Measurements from ENCODE around the gene CAMSAP3. TPM values are rescaled to one million over a fixed set of nuclear protein-coding genes. Genes with fewer than 3 reads are reported as not detected.

Gene CAMSAP3
- total RNA-seq, 1 donor from 2014 or later: 115 TPM

DNA sequence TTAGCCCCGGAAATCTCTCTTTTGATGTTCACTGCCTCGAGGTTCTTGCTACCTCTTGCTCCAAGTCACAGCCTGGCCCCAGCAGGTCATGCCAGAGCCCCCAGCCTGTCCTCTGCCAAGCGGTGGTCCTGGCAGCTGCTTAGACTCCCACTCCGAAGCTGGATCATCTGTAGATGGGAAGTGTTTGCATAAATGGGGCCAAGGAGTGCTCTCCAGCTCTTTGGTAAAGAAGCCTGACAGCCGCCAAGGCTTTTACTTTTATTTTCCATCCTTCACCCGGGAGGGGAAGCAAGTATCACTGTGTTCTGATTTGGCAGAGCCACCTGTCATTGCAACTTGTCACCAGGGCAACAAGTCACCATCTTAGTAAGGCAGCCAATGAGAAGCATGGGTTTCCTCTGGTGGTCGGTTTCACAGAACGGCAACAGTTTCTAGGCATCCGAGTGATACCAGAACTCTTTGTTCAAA, 62.6 kb downstream of the CAMSAP3 start:
- peak overlapping the region; percentile 23 for H3K27ac Mint-ChIP-seq

DNA sequence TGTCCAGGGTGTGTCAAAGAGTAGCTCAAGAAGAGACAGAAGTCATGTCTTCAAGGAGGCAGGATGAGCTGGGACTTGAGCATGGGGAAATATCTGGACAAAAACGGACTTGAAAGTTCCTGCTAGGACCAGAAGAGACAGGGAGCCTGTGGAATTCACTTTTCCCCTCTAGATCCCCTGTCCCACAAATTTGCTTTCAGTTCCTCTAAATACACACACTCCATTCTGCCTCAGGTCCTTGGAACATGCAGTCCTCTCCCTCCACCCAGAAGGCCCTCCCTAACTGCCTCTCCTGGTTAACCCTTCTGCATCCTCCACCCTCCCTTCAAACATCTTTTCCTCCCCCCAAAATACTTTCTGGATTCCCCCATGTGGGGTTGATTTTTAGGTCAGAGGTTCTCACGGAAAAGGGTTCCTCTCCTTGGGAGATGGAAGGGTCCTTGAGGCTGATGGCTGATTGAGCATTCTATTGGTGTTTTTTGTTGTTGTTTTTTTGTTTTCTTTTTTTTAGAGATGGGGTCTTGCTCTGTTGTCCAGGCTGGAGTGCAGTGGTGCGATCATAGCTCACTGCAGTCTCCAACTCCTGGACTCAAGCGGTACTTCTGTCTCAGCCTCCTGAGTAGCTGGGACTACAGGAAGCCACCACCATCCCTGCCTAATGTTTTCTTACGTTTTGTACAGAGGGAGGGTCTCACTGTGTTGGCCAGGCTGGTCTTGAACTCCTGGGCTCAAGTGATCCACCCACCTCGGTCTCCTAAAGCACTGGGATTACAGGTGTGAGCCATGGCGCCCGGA, 66.3 kb downstream of the CAMSAP3 start:
- TF ChIP-seq, protein P1, sequence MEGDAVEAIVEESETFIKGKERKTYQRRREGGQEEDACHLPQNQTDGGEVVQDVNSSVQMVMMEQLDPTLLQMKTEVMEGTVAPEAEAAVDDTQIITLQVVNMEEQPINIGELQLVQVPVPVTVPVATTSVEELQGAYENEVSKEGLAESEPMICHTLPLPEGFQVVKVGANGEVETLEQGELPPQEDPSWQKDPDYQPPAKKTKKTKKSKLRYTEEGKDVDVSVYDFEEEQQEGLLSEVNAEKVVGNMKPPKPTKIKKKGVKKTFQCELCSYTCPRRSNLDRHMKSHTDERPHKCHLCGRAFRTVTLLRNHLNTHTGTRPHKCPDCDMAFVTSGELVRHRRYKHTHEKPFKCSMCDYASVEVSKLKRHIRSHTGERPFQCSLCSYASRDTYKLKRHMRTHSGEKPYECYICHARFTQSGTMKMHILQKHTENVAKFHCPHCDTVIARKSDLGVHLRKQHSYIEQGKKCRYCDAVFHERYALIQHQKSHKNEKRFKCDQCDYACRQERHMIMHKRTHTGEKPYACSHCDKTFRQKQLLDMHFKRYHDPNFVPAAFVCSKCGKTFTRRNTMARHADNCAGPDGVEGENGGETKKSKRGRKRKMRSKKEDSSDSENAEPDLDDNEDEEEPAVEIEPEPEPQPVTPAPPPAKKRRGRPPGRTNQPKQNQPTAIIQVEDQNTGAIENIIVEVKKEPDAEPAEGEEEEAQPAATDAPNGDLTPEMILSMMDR (IDR thresholded peaks at IDR 0.05; ENCODE audit: unreplicated experiment): no peak
- H3K4me3 Mint-ChIP-seq (ENCODE audit: low read depth): no peak overlapping the region
- DNase-seq (ENCODE audit: low spot score, unreplicated experiment): no peak
- H3K4me1 Mint-ChIP-seq (ENCODE audit: low read depth): no peaks in the 10 kb centered on the region
- H3K9me3 Mint-ChIP-seq (ENCODE audit: low read depth): no peaks in the 10 kb centered on the region
- H3K36me3 Mint-ChIP-seq (ENCODE audit: insufficient read depth): no peaks in the 10 kb centered on the region
- no peak overlapping the region for H3K27ac Mint-ChIP-seq
- peaks cover 36% of the 10 kb centered on the region for H3K27me3 Mint-ChIP-seq

More for the DNA sequence above, 62.6 kb downstream of the CAMSAP3 start:
- no peak for DNase-seq (ENCODE audit: low spot score, unreplicated experiment)
- no peaks in the 10 kb centered on the region for H3K36me3 Mint-ChIP-seq (ENCODE audit: insufficient read depth)
- H3K27me3 Mint-ChIP-seq: peaks cover 36% of the 10 kb centered on the region
- no peak overlapping the region for H3K4me3 Mint-ChIP-seq (ENCODE audit: low read depth)
- TF ChIP-seq, protein P1 (IDR thresholded peaks at IDR 0.05; ENCODE audit: unreplicated experiment): no peak
- no peaks in the 10 kb centered on the region for H3K9me3 Mint-ChIP-seq (ENCODE audit: low read depth)
- H3K4me1 Mint-ChIP-seq (ENCODE audit: low read depth): no peaks in the 10 kb centered on the region

DNA sequence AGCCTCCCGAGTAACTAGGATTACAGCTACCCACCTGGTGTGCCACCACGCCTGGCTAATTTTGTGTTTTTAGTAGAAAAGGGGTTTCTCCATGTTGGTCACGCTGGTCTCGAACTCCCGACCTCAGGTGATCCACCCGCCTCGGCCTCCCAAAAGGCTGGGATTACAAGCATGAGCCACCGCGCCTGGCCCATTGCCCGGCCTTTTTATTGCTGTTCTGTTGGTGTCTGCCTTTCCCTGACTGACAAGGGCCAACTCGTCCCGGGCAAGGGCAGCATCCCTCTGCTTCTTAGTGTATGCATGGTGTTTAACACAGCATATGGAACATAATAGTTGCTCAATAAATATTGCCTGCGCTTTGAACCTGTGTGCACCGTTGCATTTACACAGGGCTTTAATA, 67.0 kb downstream of the CAMSAP3 start:
- Mint-ChIP-seq H3K9me3 (ENCODE audit: low read depth) (no peaks in the 10 kb centered on the region), H3K27ac (no peak overlapping the region), H3K4me3 (ENCODE audit: low read depth) (no peak overlapping the region), H3K36me3 (ENCODE audit: insufficient read depth) (no peaks in the 10 kb centered on the region), H3K4me1 (ENCODE audit: low read depth) (no peaks in the 10 kb centered on the region), H3K27me3 (peaks cover 37% of the 10 kb centered on the region)
- TF ChIP-seq, protein P1 (IDR thresholded peaks at IDR 0.05; ENCODE audit: unreplicated experiment): no peak
- no peak for DNase-seq (ENCODE audit: low spot score, unreplicated experiment)

DNA sequence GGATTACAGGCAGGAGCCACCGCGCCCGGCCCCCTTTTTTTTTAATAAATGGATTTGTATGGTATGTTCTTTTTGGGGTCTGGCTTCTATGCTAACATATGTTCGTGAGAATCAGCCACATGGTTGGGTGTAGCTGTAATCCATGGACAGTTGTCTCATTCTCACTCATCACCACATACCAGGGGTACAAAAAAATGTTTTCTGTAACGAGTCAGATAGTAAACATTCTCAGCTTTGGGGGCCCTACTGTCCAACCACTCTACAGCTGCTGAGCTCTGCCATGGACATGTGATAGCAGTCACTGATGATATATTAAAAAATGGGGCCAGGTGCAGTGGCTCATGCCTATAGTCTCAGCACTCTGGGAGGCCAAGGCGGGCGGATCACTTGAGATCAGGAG, 68.0 kb downstream of the CAMSAP3 start:
- Mint-ChIP-seq H3K27ac (no peak overlapping the region), H3K9me3 (ENCODE audit: low read depth) (no peaks in the 10 kb centered on the region), H3K36me3 (ENCODE audit: insufficient read depth) (no peaks in the 10 kb centered on the region), H3K4me3 (ENCODE audit: low read depth) (no peak overlapping the region), H3K4me1 (ENCODE audit: low read depth) (no peaks in the 10 kb centered on the region), H3K27me3 (peaks cover 39% of the 10 kb centered on the region)
- DNase-seq (ENCODE audit: low spot score, unreplicated experiment): no peak
- TF ChIP-seq, protein P1 (IDR thresholded peaks at IDR 0.05; ENCODE audit: unreplicated experiment): no peak

DNA sequence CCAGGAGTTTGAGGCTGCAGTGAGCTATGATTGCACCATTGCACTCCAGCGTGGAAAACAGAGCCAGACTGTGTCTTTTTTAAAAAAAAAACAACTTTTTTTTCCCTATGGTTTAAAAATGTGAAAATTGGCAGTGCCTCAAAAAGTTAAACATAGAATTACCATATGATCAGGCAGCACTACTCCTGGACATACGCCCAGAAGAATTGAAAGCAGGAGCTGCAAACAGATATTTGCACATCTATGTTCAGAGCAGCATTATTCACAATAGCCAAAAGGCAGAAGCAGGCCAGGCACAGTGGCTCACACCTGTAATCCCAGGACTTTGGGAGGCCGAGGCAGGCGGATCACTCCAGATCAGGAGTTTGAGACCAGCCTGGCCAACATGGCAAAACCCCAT, 69.4 kb downstream of the CAMSAP3 start:
- Mint-ChIP-seq H3K27ac (no peak overlapping the region), H3K27me3 (peaks cover 44% of the 10 kb centered on the region), H3K9me3 (ENCODE audit: low read depth) (no peaks in the 10 kb centered on the region), H3K4me3 (ENCODE audit: low read depth) (no peak overlapping the region), H3K4me1 (ENCODE audit: low read depth) (no peaks in the 10 kb centered on the region), H3K36me3 (ENCODE audit: insufficient read depth) (no peaks in the 10 kb centered on the region)
- DNase-seq (ENCODE audit: low spot score, unreplicated experiment): no peak
- TF ChIP-seq, protein P1 (IDR thresholded peaks at IDR 0.05; ENCODE audit: unreplicated experiment): no peak

Small RNAs within 50 kb of the gene (microRNA-seq; reads per million reads assigned to microRNA genes)
- gene MIR6792 (ENCODE audit: borderline number of aligned reads, unreplicated experiment): not detected

Other genes starting within 250 kb of the CAMSAP3 start
- gene ARHGEF18, start 246.9 kb upstream of the CAMSAP3 start, total RNA-seq: 53.4 and 60.8 TPM in 2 replicates
- gene PEX11G, start 106.8 kb upstream of the CAMSAP3 start, total RNA-seq: 5.5 and 6.1 TPM in 2 replicates
- gene ZNF358, start 79.8 kb upstream of the CAMSAP3 start, total RNA-seq: 78.0 and 86.1 TPM in 2 replicates
- gene MCOLN1, start 73.2 kb upstream of the CAMSAP3 start, total RNA-seq: 16.5 and 18.3 TPM in 2 replicates
- 131 and 140 TPM in 2 replicates for gene PNPLA6, start 60.1 kb upstream of the CAMSAP3 start, total RNA-seq
- gene XAB2, start 33.7 kb downstream of the CAMSAP3 start, total RNA-seq: 38.8 and 40.3 TPM in 2 replicates
- 150 and 184 TPM in 2 replicates for gene PET100, start 33.9 kb downstream of the CAMSAP3 start, total RNA-seq
- 1.0 and 2.0 TPM in 2 replicates for gene PCP2, start 37.9 kb downstream of the CAMSAP3 start, total RNA-seq
- gene STXBP2, start 41.2 kb downstream of the CAMSAP3 start, total RNA-seq: 141 and 143 TPM in 2 replicates
- not detected in 2 replicates for gene RETN, start 73.2 kb downstream of the CAMSAP3 start, total RNA-seq
- gene MCEMP1, start 81.2 kb downstream of the CAMSAP3 start, total RNA-seq: not detected in 2 replicates
- 71.5 and 88.8 TPM in 2 replicates for gene TRAPPC5, start 85.0 kb downstream of the CAMSAP3 start, total RNA-seq
- gene FCER2, start 106.3 kb downstream of the CAMSAP3 start, total RNA-seq: not detected in 2 replicates
- not detected in 2 replicates for gene CLEC4G, start 136.2 kb downstream of the CAMSAP3 start, total RNA-seq
- gene CD209, start 151.7 kb downstream of the CAMSAP3 start, total RNA-seq: not detected in 2 replicates
- gene CLEC4M, start 167.4 kb downstream of the CAMSAP3 start, total RNA-seq: 0.36 and 0.42 TPM in 2 replicates
- 15.2 and 16.2 TPM in 2 replicates for gene EVI5L, start 234.4 kb downstream of the CAMSAP3 start, total RNA-seq

Data from progenitor cell of endocrine pancreas (in vitro differentiated cells).